ENCODE measurements around the gene LHX4. TPM values are rescaled to one million over a fixed set of nuclear protein-coding genes. Genes with fewer than 3 reads are reported as not detected.
A peak's percentile ranks its signal among the peaks of the same experiment; 100 is the strongest.

LHX4 gene
- total and polyA plus RNA-seq, 2 of the 4 experiments (the other 2 are of a cell fraction), result 0.05 to 0.18 TPM

- Histone ChIP-seq H3K27me3 (ENCODE audit: control insufficient read depth, insufficient read depth, low read length) (peaks cover 31% of the 10 kb centered on the region), H2BK5ac (ENCODE audit: low read depth, low read length, poor library complexity, severe bottlenecking) (no peak overlapping the region), H3K18ac (ENCODE audit: low read depth, low read length) (no peak overlapping the region), H3K27ac (ENCODE audit: insufficient read depth, low read length) (no peak overlapping the region), H3K9me3 (ENCODE audit: control insufficient read depth, insufficient read depth, low read length) (no peaks in the 10 kb centered on the region), H3K14ac (replicated peaks; ENCODE audit: low read depth, low read length) (no peak overlapping the region), H3K23ac (ENCODE audit: low read depth, low read length) (no peak overlapping the region), H3K9ac (ENCODE audit: low read depth, low read length) (no peak overlapping the region), H4K91ac (ENCODE audit: insufficient read depth, low read depth, low read length) (no peak overlapping the region), H3K4me2 (ENCODE audit: low read depth, low read length) (no peak overlapping the region), H3K4ac (ENCODE audit: low read depth, low read length) (no peak overlapping the region), H2BK15ac (ENCODE audit: low read depth, low read length) (no peak overlapping the region), H3K56ac (ENCODE audit: extremely low read depth, insufficient read depth, low read length) (no peak overlapping the region), H3K36me3 (ENCODE audit: control insufficient read depth, insufficient read depth, low read length) (no peaks in the 10 kb centered on the region), H2AK5ac (ENCODE audit: low read depth, low read length) (no peak overlapping the region), H3K79me1 (ENCODE audit: low read depth in 1 of 2, low read length in 2 of 2) (no peaks in the 10 kb centered on the region), H4K5ac (ENCODE audit: low read depth, low read length) (no peak overlapping the region), H3K4me3 (ENCODE audit: insufficient read depth, low read depth, low read length) (no peak overlapping the region), H2AFZ (replicated peaks; ENCODE audit: low read length, poor library complexity) (peak overlapping the region; percentile 51), H2AK9ac (replicated peaks; ENCODE audit: low read depth, low read length, poor library complexity) (no peak overlapping the region), H2BK120ac (ENCODE audit: low read depth, low read length) (no peak overlapping the region), H4K20me1 (ENCODE audit: insufficient read depth, low read length) (no peaks in the 10 kb centered on the region), H3K4me1 (ENCODE audit: control insufficient read depth, insufficient read depth, low read length) (0 out of 2 replicates have a peak, but pooled peaks cover 2% of the 10 kb centered on the region), H2BK20ac (ENCODE audit: low read depth, low read length) (no peak overlapping the region), H3K9me1 (ENCODE audit: insufficient read depth, low read length) (peaks cover 3% of the 10 kb centered on the region; the same call in 1 of the 2 replicates), H4K8ac (ENCODE audit: low read depth in 2 of 2, low read length in 2 of 2) (no peak overlapping the region)
- WGBS, 2 experiments (ENCODE audit: extremely low coverage in 2 of 2, insufficient read length in 1 of 2), result 77% methylated on average over 8 of the region's 22 CpGs; no CpG with 5 or more reads in 1 of the 2 experiments
- DNase-seq, result no peak
- dilution Hi-C loops (cut with HindIII; ENCODE audit: low sequenced_read_pairs, unreplicated experiment) (no loop called here), intact Hi-C loops (cut with micrococcal nuclease) (no loop called here), in situ Hi-C loops (cut with MboI; ENCODE audit: low sequenced_read_pairs) (loop anchor here (25.0 kb wide), 1 partner anchor 903 kb away; no protein-coding TSS in a partner anchor)
- no peak for ATAC-seq (ENCODE audit: low read depth)
- no peak for TF ChIP-seq CHD1 (IDR thresholded peaks at IDR 0.05; ENCODE audit: low read depth, low read length)
- TF ChIP-seq RFX5 (IDR thresholded peaks at IDR 0.05; ENCODE audit: low read depth, low read length), result no peak
- no peak for TF ChIP-seq SMC3 (IDR thresholded peaks at IDR 0.05; ENCODE audit: low read depth, low read length)
- TF ChIP-seq BHLHE40 (IDR thresholded peaks at IDR 0.05; ENCODE audit: low read depth, low read length), result no peak
- TF ChIP-seq MXI1 (IDR thresholded peaks at IDR 0.05; ENCODE audit: borderline replicate concordance, low read depth, low read length), result no peak
- TF ChIP-seq CTCF (conservative IDR thresholded peaks at IDR 0.05; ENCODE audit: low read depth, low read length), result no peak
- TF ChIP-seq RAD21 (IDR thresholded peaks at IDR 0.05; ENCODE audit: low read length), result no peak
- no peak for TF ChIP-seq RCOR1 (IDR thresholded peaks at IDR 0.05; ENCODE audit: insufficient replicate concordance, low read length)
- BruUV-seq (replicated peaks), result no TSS peak
- CTCF ChIA-PET, result no interaction called here
- POLR2A ChIA-PET (ENCODE audit: unreplicated experiment), result no interaction called here
These were observed 29.6 kb downstream of the LHX4 start for GRCh38 chr1:180259431-180260338.

Data from IMR-90 (cell line).